Thymus (tissue), 11 donors: ENCODE data around the gene TUBB4B. TPM values are rescaled to one million over a fixed set of nuclear protein-coding genes. Genes with fewer than 3 reads are reported as not detected.

Source experiments
- DNase-seq, 9 donors: peaks; one replicate each; pipeline ENCODE4 v3.0.0-alpha.2; 2013; ENCODE audit warnings: low spot score in 9 of 9, low read depth in 6 of 9, missing footprints in 1 of 9
- H3K27ac ChIP-seq, 2 donors: one replicate each; pipeline ENCODE4 v1.5.1; 2013; ENCODE audit warnings: control low read depth in 1 of 2, low read depth in 1 of 2, low read length in 1 of 2, mild to moderate bottlenecking in 1 of 2, moderate library complexity in 1 of 2
- H3K27me3 ChIP-seq, 2 donors: one replicate each; pipeline ENCODE4 v1.5.1; 2013; ENCODE audit warnings: low read length in 1 of 2; ENCODE audit not compliant: control insufficient read depth in 2 of 2, insufficient read depth in 1 of 2
- H3K36me3 ChIP-seq, 2 donors: one replicate each; pipeline ENCODE4 v1.5.1; 2013; ENCODE audit warnings: low read length in 1 of 2, mild to moderate bottlenecking in 1 of 2, moderate library complexity in 1 of 2; ENCODE audit not compliant: control insufficient read depth in 2 of 2, insufficient read depth in 2 of 2
- H3K4me1 ChIP-seq, 2 donors: one replicate each; pipeline ENCODE4 v1.5.1; 2013; ENCODE audit warnings: low read length in 2 of 2; ENCODE audit not compliant: control insufficient read depth in 2 of 2, insufficient read depth in 2 of 2
- H3K4me3 ChIP-seq, 2 donors: one replicate each; pipeline ENCODE4 v1.5.1; 2013; ENCODE audit warnings: low read length in 2 of 2, control low read depth in 1 of 2, mild to moderate bottlenecking in 1 of 2
- H3K9me3 ChIP-seq, 2 donors: one replicate each; pipeline ENCODE4 v1.5.1; 2013; ENCODE audit warnings: low read length in 1 of 2, mild to moderate bottlenecking in 1 of 2; ENCODE audit not compliant: control insufficient read depth in 2 of 2, insufficient read depth in 1 of 2
- WGBS: extraction: QIAGEN DNeasy Blood & Tissue Kit; methylation state at CpG from one replicate; pipeline ENCODE4 v1.1.7; 2013; 5-methylcytosine and 5-hydroxymethylcytosine counted together
- polyA plus RNA-seq: library from polyadenylated mRNA; stranded (reverse); fragments of 200-250 nt; gene quantifications from one replicate; pipeline ENCODE4 v1.2.3, GENCODE V29; 2013
- total RNA-seq: library from RNA; stranded (reverse); fragments of 120-200 nt; gene quantifications from one replicate; pipeline ENCODE4 v1.2.4, GENCODE V29; 2013
- donor health status: healthy.

TUBB4B gene
- total and polyA plus RNA-seq, 2 donors = 104 to 166 TPM

- Histone ChIP-seq H3K27me3 (peaks cover 6 to 72% of the 10 kb centered on the region in 2 donors), H3K4me1 (peaks cover 4 to 15% of the 10 kb centered on the region in 2 donors), H3K36me3 (no peaks in the 10 kb centered on the region), H3K4me3 (no peak overlapping the region), H3K9me3 (no peaks in the 10 kb centered on the region), H3K27ac (no peak overlapping the region)
- WGBS = 55% methylated on average over 18 of the region's 18 CpGs
- no peak for DNase-seq
Observed at GRCh38 chr9:137227853-137228505, 13.1 kb upstream of the TUBB4B start.

GRCh38 chr9:137228506-137228967, 12.6 kb upstream of the TUBB4B start:
- Histone ChIP-seq H3K36me3 (no peaks in the 10 kb centered on the region), H3K4me1 (peaks cover 4 to 13% of the 10 kb centered on the region in 2 donors), H3K27ac (no peak overlapping the region), H3K4me3 (no peak overlapping the region), H3K9me3 (no peaks in the 10 kb centered on the region), H3K27me3 (peaks cover 6 to 76% of the 10 kb centered on the region in 2 donors)
- DNase-seq = no peak
- 80% methylated on average over 29 of the region's 29 CpGs for WGBS

DNA sequence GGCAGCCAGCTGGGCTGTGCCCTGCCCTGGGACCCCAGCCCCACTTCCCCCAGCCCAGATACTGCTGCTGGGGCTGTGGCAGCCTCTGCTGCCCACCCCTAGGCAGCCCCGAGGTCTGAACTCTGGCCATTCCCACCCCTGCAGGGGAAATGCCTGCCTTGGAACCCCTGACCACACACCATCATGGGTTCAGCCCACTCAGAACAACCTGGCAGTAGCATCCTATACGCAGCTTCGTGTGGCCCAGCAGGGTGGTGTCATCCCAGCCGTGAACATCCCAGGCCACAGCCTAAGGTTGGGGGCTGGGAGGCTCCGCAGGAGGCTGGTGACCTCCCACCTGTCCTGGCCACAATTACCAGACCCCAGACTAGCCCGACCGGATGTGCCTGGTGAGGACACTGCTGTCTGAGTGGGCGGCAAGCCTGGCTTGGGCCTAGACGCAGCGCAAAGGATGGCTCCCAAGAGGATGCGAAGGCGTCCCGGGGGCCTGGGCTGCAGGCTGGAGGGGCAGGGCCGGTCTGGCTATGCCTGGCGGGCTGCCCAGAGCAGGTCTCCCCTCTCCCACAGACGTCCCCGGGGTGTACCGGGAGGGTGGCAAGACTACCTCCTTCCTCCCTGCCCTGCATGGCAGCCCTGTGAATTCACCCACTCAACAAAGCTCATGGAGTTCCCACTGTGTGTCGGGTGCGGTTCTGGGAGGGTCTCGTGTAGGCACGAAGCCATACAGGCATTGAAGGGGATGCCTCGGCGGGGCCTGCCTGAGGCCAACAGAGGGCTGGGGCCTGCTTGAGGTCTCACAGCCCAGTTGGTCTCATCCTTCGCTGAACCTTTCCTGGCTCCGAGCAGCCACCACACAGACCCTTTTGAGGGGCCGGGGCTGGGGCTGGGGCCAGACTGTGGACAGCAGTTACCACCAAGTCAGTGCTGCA, 11.9 kb upstream of the TUBB4B start:
- Histone ChIP-seq H3K9me3 (no peaks in the 10 kb centered on the region), H3K4me3 (no peak overlapping the region), H3K36me3 (no peaks in the 10 kb centered on the region), H3K27ac (no peak overlapping the region), H3K4me1 (peaks cover under 1 to 6% of the 10 kb centered on the region in 2 donors), H3K27me3 (peaks cover 6 to 79% of the 10 kb centered on the region in 2 donors)
- DNase-seq = no peak
- 85% methylated on average over 27 of the region's 27 CpGs for WGBS

DNA sequence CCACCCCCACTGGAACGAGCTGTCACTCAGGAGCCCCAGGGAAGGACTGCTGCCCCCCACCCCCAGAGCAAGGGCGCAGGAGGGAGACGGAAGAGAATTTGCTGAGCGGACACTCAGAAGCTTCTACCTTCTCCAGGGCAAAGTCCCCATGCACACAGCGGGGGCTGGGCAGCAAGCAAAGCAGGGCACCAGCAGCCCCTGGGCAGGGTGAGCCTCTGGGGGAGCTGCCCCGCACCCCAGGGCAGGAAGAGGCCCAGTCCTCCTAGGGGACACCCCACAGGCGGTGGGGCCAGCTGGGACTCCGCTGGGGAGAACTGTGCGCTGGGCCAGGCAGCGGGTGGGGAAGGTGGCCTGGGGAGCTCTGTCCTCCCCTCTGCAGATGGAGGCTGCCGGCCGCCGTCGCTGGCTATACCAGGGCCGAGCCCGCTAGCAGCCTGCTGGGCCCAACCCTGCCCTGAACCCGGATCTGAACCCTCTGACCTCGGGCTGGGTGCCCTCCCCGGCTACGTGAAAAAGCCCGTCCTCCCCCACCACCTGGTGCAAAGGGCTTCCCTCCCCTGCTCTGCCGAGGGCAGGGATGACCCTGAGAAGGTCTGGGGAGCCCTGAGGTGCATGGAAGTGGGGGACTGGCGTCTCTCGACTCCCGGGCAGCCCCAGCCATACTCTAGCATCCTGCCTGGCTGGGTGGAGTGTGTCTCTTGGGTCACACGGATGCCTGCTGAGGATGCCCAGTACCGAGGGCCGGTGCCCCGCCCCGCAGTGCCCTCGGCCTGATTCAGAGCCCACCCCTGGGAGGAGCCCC, 11.0 kb upstream of the TUBB4B start:
- DNase-seq = no peak
- Histone ChIP-seq H3K27me3 (peaks cover 6 to 87% of the 10 kb centered on the region in 2 donors), H3K4me1 (peaks cover 0 to 6% of the 10 kb centered on the region in 2 donors), H3K36me3 (no peaks in the 10 kb centered on the region), H3K4me3 (no peak overlapping the region), H3K9me3 (no peaks in the 10 kb centered on the region), H3K27ac (no peak overlapping the region)
- 75% methylated on average over 31 of the region's 31 CpGs for WGBS

DNA sequence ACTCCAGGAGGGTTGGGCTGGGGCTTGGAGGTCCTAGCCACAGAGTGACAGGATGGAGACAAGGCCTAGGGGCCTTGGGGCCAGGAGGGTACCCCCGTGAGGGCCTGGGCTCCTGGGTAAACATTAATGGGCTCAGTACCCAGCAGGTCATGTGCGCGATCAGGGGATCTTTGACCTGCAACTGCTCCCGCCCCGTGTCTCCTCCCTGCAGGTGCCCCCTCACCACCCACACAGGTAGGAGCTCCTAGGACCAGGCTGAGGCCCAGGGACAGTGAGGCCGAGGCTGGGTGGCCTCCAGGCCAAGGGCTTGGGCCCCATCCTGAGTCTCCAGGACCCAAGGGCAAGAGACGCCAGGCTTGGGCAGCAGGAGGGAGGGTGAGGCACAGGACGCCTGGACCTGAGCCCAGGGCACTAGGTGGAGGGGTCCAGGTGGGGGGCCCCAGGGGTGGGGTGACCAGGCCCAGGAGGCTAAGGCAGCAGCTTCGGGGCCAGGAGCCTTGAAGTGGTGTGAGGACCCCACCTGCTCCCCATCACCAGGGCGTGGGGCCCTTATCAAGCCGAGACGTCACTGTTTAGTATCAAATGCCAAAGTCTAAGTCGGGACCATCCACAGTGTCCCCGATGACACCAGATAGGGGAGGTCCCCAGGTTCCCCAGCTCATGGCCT, 10.2 kb upstream of the TUBB4B start, which contains the start of gene SLC34A3:
Gene SLC34A3 (plus strand): TSS at position 197 of the 667 bp plus-strand sequence. CDS start 802 bp downstream, outside the sequence.
- H3K36me3 ChIP-seq = no peaks in the 10 kb centered on the region
- WGBS = 85% methylated on average over 14 of the region's 14 CpGs
- H3K9me3 ChIP-seq = no peaks in the 10 kb centered on the region
- peaks cover 6 to 88% of the 10 kb centered on the region in 2 donors for H3K27me3 ChIP-seq
- peaks cover 0 to 6% of the 10 kb centered on the region in 2 donors for H3K4me1 ChIP-seq
- H3K4me3 ChIP-seq = no peak within 1 kb of the TSS
- DNase-seq = no peak
- no peak within 1 kb of the TSS for H3K27ac ChIP-seq

DNA sequence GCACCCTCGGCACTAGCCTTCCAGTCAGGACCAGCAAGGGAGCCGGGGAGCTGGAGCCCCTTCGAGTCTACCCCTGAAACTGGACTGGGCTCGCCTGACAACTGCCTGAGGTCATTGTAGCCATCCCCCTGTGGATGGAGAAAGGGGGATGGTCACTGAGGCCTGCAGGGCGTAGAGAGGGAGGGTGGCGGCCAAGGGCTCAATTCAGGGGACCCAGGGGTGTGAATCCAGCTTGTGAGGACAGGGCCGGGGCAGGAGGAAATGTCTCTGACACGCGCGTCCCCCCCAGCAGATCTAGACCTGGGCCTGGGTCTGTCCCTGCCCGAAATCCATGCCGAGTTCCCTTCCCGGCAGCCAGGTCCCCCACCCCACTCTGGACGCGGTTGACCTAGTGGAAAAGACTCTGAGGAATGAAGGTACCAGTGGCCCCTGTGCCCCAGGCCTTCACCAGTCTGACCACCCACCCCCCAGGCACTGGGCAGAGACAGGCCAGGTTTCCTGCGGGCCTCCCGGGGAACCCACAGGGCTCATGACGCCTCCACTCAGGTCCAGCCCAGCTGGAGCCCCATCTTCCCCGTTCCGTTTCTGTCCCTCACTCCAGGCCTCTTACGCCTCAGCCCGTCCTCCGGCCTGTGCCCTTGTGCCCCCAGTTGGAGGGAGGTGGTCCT, 9.6 kb upstream of the TUBB4B start:
- H3K27ac ChIP-seq = no peak overlapping the region
- no peak overlapping the region for H3K4me3 ChIP-seq
- H3K36me3 ChIP-seq = no peaks in the 10 kb centered on the region
- DNase-seq = no peak
- WGBS = 95% methylated on average over 23 of the region's 23 CpGs
- no peaks in the 10 kb centered on the region for H3K9me3 ChIP-seq
- H3K27me3 ChIP-seq = peaks cover 6 to 85% of the 10 kb centered on the region in 2 donors
- peaks cover 6 to 13% of the 10 kb centered on the region in 2 donors for H3K4me1 ChIP-seq

DNA sequence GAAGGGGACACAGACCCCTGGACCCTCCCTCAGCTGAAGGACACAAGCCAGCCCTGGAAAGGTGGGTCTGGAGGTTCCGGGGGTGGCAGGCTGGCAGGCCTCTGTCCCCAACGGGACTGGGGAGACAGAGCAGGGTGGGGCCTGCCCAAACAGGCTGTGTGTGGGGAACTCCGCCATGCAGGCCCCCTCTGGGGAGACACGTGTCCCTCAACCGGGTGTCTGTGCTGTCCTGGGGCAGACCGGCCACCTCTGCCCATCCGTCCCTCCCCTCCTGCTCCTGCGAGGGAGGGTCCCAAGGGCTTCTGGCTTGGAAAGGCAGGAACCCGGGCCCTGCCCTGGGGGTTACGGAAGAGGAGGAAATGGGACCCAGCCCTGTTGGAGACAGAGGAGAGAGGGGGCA, 9.0 kb upstream of the TUBB4B start:
- no peak overlapping the region for H3K4me3 ChIP-seq
- H3K9me3 ChIP-seq = no peaks in the 10 kb centered on the region
- H3K4me1 ChIP-seq = peaks cover 10 to 19% of the 10 kb centered on the region in 2 donors
- DNase-seq = no peak
- H3K27me3 ChIP-seq = peaks cover 4 to 79% of the 10 kb centered on the region in 2 donors
- WGBS = 90% methylated on average over 10 of the region's 10 CpGs
- H3K27ac ChIP-seq = no peak overlapping the region
- H3K36me3 ChIP-seq = no peaks in the 10 kb centered on the region

GRCh38 chr9:137232510-137232909, 8.6 kb upstream of the TUBB4B start:
- no peak overlapping the region for H3K27ac ChIP-seq
- WGBS = 96% methylated on average over 24 of the region's 24 CpGs
- no peaks in the 10 kb centered on the region for H3K36me3 ChIP-seq
- peaks cover 10 to 18% of the 10 kb centered on the region in 2 donors for H3K4me1 ChIP-seq
- H3K4me3 ChIP-seq = no peak overlapping the region
- no peak for DNase-seq
- peaks cover 2 to 75% of the 10 kb centered on the region in 2 donors for H3K27me3 ChIP-seq
- no peaks in the 10 kb centered on the region for H3K9me3 ChIP-seq
